B cell (primary cell): ENCODE measurements around the gene NUP210L.
"Not testable (repeated sequence)": the region's sequence is repeated elsewhere in the genome, so short reads cannot be mapped to it uniquely, and the experiment has no call there.

Experiments
- CTCF ChIP-seq: fragments of 200-600 bp; IDR thresholded peaks from one replicate; pipeline ENCODE4 v1.8.0; 2022; ENCODE audit warnings: antibody characterized with exemption, mild to moderate bottlenecking
- EZH2 ChIP-seq: IDR thresholded peaks from 2 replicates; pipeline ENCODE4 v1.6.1; 2012; ENCODE audit warnings: borderline replicate concordance, low read depth, mild to moderate bottlenecking, moderate library complexity, low read length; ENCODE audit not compliant: insufficient read depth, poor library complexity, severe bottlenecking

- TF ChIP-seq EZH2, CTCF: not testable (repeated sequence)
These were observed 173.1 kb downstream of the NUP210L start for GRCh38 chr1:153981735-153982134.
